RWPE2 (cell line): ENCODE measurements around the gene COL23A1.

Experiments used
- ATAC-seq: fragments of 200-7000 bp; cut with Tn5 transposase; 3 replicates; pipeline ENCODE4 v1.9.1; 2021; ENCODE audit warnings: low read depth
- DNase-seq: peaks from one replicate; pipeline ENCODE4 v3.0.0-alpha.2; 2020; ENCODE audit warnings: low spot score
- H3K27ac ChIP-seq: fragments of 450-650 bp; 2 replicates; pipeline ENCODE4 v1.5.1; 2017; ENCODE audit warnings: mild to moderate bottlenecking; ENCODE audit not compliant: poor library complexity, severe bottlenecking
- H3K27me3 ChIP-seq: fragments of 250-450 bp; sonication (Bioruptor Pico); 2 replicates; pipeline ENCODE4 v1.5.1; 2021; ENCODE audit warnings: mild to moderate bottlenecking, moderate library complexity; ENCODE audit not compliant: insufficient read depth, poor library complexity, severe bottlenecking
- H3K36me3 ChIP-seq: fragments of 250-450 bp; sonication (Bioruptor Pico); 2 replicates; pipeline ENCODE4 v1.5.1; 2020; ENCODE audit warnings: low read depth, mild to moderate bottlenecking, moderate library complexity
- H3K4me1 ChIP-seq: fragments of 250-450 bp; sonication (Bioruptor Pico); 2 replicates; pipeline ENCODE4 v1.5.1; 2021; ENCODE audit warnings: mild to moderate bottlenecking, moderate library complexity; ENCODE audit not compliant: insufficient read depth, poor library complexity, severe bottlenecking
- H3K4me3 ChIP-seq: fragments of 250-450 bp; sonication (Bioruptor Pico); 2 replicates; pipeline ENCODE4 v1.5.1; 2021; ENCODE audit warnings: mild to moderate bottlenecking, moderate library complexity; ENCODE audit not compliant: severe bottlenecking
- H3K9me3 ChIP-seq: fragments of 250-450 bp; sonication (Bioruptor Pico); 2 replicates; pipeline ENCODE4 v1.5.1; 2021; ENCODE audit warnings: mild to moderate bottlenecking, moderate library complexity; ENCODE audit not compliant: severe bottlenecking
- TF ChIP-seq, protein P1 (sequence below): fragments of 450-650 bp; IDR thresholded peaks from one replicate; pipeline ENCODE4 v1.5.1; 2017; ENCODE audit warnings: mild to moderate bottlenecking, moderate library complexity; ENCODE audit not compliant: poor library complexity, severe bottlenecking

COL23A1 gene

DNA sequence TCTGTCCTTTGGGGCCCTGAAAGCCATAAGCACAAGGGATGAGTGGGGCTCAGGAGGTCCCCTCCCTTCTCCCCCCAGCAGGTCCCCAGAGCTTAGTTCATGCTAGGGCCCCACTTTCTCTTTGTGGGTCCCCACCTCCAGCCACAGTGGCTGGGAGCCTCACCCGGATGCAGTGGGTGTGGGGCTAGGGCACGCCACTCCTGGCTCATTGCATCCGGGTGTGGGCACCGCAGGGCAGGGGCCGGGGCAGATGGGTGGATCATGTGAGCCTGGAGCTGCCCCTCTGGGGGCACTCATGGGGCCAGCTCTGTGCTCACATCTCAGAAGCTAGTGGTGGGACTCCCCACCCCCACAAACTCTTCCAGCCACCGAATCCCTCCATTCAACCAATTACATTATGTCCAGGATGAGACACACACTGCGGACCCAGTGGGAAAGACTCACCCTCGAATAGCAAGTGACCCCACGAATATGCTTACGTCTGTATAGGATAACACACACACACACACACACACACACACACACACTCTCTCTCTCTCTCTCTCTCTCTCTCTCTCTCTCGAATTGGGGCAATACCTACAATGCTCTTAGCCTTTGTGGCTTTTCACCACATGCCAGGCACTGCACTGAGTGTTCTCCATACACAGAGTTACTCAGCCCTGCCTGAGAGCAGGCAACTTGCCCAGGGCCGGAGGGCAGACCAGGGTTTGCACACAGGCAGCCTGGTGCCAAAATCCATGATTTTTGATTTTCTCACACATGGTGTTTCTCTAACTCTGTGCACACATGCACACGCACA, 340.8 kb downstream of the COL23A1 start:
- Histone ChIP-seq H3K27ac (no peak overlapping the region), H3K4me3 (no peak overlapping the region), H3K27me3 (no peaks in the 10 kb centered on the region), H3K36me3 (no peaks in the 10 kb centered on the region), H3K9me3 (no peaks in the 10 kb centered on the region), H3K4me1 (peaks cover under 1% of the 10 kb centered on the region)
- DNase-seq (peak; percentile 66), ATAC-seq (peak; percentile 72)
- TF ChIP-seq, protein P1, sequence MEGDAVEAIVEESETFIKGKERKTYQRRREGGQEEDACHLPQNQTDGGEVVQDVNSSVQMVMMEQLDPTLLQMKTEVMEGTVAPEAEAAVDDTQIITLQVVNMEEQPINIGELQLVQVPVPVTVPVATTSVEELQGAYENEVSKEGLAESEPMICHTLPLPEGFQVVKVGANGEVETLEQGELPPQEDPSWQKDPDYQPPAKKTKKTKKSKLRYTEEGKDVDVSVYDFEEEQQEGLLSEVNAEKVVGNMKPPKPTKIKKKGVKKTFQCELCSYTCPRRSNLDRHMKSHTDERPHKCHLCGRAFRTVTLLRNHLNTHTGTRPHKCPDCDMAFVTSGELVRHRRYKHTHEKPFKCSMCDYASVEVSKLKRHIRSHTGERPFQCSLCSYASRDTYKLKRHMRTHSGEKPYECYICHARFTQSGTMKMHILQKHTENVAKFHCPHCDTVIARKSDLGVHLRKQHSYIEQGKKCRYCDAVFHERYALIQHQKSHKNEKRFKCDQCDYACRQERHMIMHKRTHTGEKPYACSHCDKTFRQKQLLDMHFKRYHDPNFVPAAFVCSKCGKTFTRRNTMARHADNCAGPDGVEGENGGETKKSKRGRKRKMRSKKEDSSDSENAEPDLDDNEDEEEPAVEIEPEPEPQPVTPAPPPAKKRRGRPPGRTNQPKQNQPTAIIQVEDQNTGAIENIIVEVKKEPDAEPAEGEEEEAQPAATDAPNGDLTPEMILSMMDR, result no peak

DNA sequence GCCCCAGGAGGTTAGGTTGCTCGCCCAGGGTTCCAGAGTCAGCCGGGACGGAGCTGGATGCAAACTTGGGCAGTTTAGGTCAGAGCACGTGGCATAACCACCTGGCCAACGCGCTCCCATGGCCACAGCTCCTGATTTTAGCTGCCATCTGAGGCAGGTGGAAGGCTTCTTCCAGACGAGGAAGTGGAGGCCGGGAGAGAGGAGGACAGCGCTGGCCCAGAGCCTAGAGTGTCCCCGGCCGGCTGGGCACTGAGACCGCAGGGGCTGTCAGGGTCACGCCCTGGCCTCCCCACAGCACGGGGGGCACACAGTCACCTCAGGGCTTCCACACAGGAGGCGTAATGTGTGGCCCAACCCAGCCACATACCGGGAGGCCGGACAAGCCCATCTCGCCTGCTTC, 341.4 kb downstream of the COL23A1 start:
- ATAC-seq, result no peak
- H3K36me3 ChIP-seq, result no peaks in the 10 kb centered on the region
- H3K27ac ChIP-seq, result no peak overlapping the region
- H3K27me3 ChIP-seq, result no peaks in the 10 kb centered on the region
- TF ChIP-seq, protein P1, result no peak
- peaks cover 4% of the 10 kb centered on the region for H3K4me1 ChIP-seq
- no peaks in the 10 kb centered on the region for H3K9me3 ChIP-seq
- peak; percentile 43 for DNase-seq
- H3K4me3 ChIP-seq, result no peak overlapping the region

DNA sequence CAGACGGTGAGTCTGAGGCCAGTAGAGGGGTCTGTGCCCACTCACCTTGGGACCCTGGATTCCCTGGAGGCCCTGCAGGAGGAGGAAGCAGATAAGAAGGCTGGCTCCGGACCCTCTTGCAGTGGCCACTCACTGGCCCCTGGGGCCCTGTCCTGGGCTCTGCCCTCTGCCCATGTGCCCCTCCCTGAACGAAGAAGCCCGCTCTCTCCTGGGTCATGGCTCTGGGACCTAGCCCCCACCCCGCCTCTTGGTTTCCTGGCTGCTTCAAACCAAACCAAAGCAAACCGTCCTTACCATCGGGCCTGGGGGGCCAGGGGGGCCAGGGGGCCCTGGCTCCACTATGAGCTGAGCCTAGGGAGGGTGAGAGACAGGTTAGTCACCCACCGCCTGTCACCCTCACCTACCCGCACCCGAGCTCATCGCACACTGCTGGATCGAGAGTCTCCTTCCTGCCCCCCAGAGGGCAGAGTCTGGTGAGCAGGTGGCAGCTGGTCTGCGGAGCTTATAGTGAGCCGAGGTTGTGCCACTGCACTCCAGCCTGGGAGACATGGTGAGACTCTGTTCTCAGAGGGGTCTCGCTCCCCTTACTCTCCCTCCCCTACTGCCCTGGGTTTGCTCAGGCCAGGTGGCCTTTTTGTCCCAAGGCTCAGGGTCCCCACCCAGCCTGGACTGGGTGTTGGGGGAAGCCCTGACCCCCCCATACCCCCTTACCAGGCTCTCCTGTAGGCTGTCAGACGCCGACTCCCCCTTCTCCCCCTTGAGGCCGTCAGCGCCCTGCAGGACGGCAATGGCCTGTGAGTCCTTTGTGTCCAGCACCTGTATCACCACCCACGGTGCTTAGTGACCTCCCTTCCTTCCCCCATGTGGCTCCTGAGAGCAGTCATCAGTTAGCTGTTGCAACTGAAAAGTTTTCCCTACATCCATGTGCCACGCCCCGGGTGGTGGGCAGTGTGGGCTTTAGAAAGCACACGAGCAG, 342.4 kb downstream of the COL23A1 start:
- no peaks in the 10 kb centered on the region for H3K36me3 ChIP-seq
- no peak overlapping the region for H3K4me3 ChIP-seq
- H3K4me1 ChIP-seq, result peaks cover 4% of the 10 kb centered on the region
- H3K27ac ChIP-seq, result no peak overlapping the region
- no peaks in the 10 kb centered on the region for H3K27me3 ChIP-seq
- TF ChIP-seq, protein P1, result no peak
- H3K9me3 ChIP-seq, result no peaks in the 10 kb centered on the region
- ATAC-seq (no peak), DNase-seq (peak; percentile 62)

DNA sequence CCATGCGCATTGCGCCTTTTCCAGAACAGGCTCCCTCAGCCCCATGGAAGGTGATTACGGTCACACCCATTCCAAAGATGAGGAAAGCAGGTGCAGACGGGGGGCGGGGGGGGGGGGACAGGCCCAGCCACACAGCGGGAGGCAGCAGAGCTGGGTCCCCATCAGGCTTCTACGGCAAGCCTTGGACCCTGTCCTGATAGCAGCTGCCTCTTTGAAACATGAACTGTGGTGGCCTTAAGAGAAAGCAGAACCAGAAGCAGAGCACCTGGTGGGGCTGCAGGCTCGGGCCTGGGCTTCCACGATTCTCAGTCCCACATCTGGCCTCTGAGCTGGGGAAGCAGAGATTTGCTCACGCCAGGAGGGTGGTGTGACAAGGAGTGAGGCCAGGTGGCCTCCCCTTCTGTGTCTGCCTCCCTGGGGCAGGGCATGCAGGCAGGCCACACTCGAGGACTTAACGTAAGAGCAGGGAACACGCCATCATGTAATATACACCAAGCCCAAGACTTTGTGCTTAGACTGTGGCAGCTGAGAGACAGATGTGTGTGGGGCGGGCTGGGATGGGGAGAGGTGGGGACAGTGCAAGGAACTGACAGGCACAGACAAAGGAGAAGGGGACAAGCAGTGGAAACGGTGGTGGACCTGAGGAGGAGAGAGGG, 343.4 kb downstream of the COL23A1 start:
- no peak overlapping the region for H3K27ac ChIP-seq
- DNase-seq (peak; percentile 47), ATAC-seq (no peak)
- TF ChIP-seq, protein P1, result no peak
- H3K9me3 ChIP-seq, result no peaks in the 10 kb centered on the region
- no peaks in the 10 kb centered on the region for H3K27me3 ChIP-seq
- H3K4me3 ChIP-seq, result no peak overlapping the region
- no peaks in the 10 kb centered on the region for H3K36me3 ChIP-seq
- peaks cover 4% of the 10 kb centered on the region for H3K4me1 ChIP-seq
